Measurements from ENCODE around the gene AMFR. TPM values are rescaled to one million over a fixed set of nuclear protein-coding genes. Genes with fewer than 3 reads are reported as not detected.

Gene AMFR
- total and polyA plus RNA-seq, 7 experiments from 2014 or later = 35.7 to 83.3 (median 55.1) TPM

- Histone ChIP-seq H3K4me3 (ENCODE audit: low read length) (no peak overlapping the region), H3K36me3 (ENCODE audit: control insufficient read depth in 2 of 3, insufficient read depth in 3 of 3, low read length in 3 of 3) (peaks cover 12 to 77% (median 34%) of the 10 kb centered on the region in 3 experiments)
- POLR2A ChIA-PET = no interaction called here
Measured at GRCh38 chr16:56463153-56463552, 37.8 kb upstream of the AMFR start.

DNA sequence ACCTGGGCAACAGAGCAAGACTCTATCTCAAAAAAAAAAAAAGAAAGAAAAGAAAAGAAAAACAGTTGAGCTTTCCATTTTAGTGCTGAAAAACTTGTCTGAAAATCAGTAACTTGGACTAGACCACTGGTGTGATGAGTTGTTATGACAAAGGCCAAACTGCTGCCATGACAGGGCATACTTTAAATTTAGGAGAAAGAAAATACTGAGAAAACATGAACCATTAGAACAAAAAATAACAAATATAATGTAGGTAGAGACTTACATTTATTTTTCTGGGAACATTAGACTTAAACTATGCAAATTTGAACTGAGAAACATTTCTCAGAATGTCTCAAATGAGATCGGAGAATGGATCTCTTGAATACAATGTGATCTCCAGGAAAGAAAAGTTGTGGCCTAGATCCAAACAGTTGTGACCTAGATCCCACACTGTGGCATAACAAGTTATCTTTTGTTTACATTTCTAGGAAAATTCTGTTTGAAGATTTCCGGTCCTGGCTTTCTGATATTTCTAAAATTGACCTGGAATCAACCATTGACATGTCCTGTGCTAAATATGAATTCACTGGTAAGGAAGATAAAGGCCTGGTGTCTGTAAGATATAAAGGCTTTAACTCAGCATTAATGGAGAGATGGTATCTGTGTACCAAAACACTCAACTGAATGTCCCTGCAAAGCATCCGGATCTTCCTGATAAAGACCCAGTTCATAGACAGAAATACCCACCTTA is 36.9 kb upstream of the AMFR start:
- H3K27me3 ChIP-seq (ENCODE audit: control insufficient read depth in 2 of 2, insufficient read depth in 2 of 2, low read length in 2 of 2) = no peaks in the 10 kb centered on the region
- H3K4me1 Mint-ChIP-seq = peaks cover 0 to 14% (median 9%) of the 10 kb centered on the region in 7 donors
- H3K4me3 Mint-ChIP-seq = no peak overlapping the region
- CTCF ChIA-PET = no interaction called here
- ATAC-seq (no peak), DNase-seq (no peak)
- no peaks in the 10 kb centered on the region for H3K4me1 ChIP-seq (ENCODE audit: control insufficient read depth in 2 of 2, insufficient read depth in 2 of 2, low read length in 2 of 2)
- H3K27me3 Mint-ChIP-seq = no peaks in the 10 kb centered on the region
- H3K27ac Mint-ChIP-seq = peak overlapping the region in 3 of 9 donors; percentile 21 to 40 (median 34)
- H3K27ac ChIP-seq (ENCODE audit: low read depth, low read length) = no peak overlapping the region
- intact Hi-C loops (cut with micrococcal nuclease) = loop anchor here in 1 of 2 donors (5.0 kb wide), 1 partner anchor 35 kb away; no protein-coding TSS in a partner anchor
- no peaks in the 10 kb centered on the region for H3K9me3 ChIP-seq (ENCODE audit: control insufficient read depth in 2 of 3, low read length in 3 of 3)
- H3K36me3 Mint-ChIP-seq = peaks cover 6 to 58% (median 44%) of the 10 kb centered on the region in 5 donors
- no peak overlapping the region for H3K4me3 ChIP-seq (ENCODE audit: low read length)
- no peaks in the 10 kb centered on the region for H3K9me3 Mint-ChIP-seq
- POLR2A ChIA-PET = no interaction called here
- peaks cover 12 to 76% (median 28%) of the 10 kb centered on the region in 3 experiments for H3K36me3 ChIP-seq (ENCODE audit: control insufficient read depth in 2 of 3, insufficient read depth in 3 of 3, low read length in 3 of 3)

More at GRCh38 chr16:56463153-56463552, 37.8 kb upstream of the AMFR start:
- H3K4me1 Mint-ChIP-seq = peaks cover 0 to 9% (median 6%) of the 10 kb centered on the region in 7 donors
- no peak overlapping the region for H3K27ac Mint-ChIP-seq
- intact Hi-C loops (cut with micrococcal nuclease) = loop anchor here in 1 of 2 donors (5.0 kb wide), 1 partner anchor 34 kb away; no protein-coding TSS in a partner anchor
- H3K27me3 ChIP-seq (ENCODE audit: control insufficient read depth in 2 of 2, insufficient read depth in 2 of 2, low read length in 2 of 2) = no peaks in the 10 kb centered on the region
- CTCF ChIA-PET = no interaction called here
- H3K27me3 Mint-ChIP-seq = no peaks in the 10 kb centered on the region
- no peaks in the 10 kb centered on the region for H3K9me3 Mint-ChIP-seq
- ATAC-seq (no peak), DNase-seq (no peak)
- H3K36me3 Mint-ChIP-seq = peaks cover 6 to 52% (median 39%) of the 10 kb centered on the region in 5 donors
- H3K4me1 ChIP-seq (ENCODE audit: control insufficient read depth in 2 of 2, insufficient read depth in 2 of 2, low read length in 2 of 2) = no peaks in the 10 kb centered on the region
- no peak overlapping the region for H3K27ac ChIP-seq (ENCODE audit: low read depth, low read length)
- no peaks in the 10 kb centered on the region for H3K9me3 ChIP-seq (ENCODE audit: control insufficient read depth in 2 of 3, low read length in 3 of 3)
- H3K4me3 Mint-ChIP-seq = no peak overlapping the region

- POLR2A ChIA-PET = interaction anchor here (1.0 kb wide), 1 partner anchor 9 kb away, joined by 3 read pairs; the partner anchor contains the start of genes NUDT21 and OGFOD1
- intact Hi-C loops (cut with micrococcal nuclease) = loop anchor here in 1 of 2 donors (5.0 kb wide), 1 partner anchor 37 kb away; no protein-coding TSS in a partner anchor
- H3K36me3 ChIP-seq (ENCODE audit: control insufficient read depth in 2 of 3, insufficient read depth in 3 of 3, low read length in 3 of 3) = peaks cover 11 to 72% (median 27%) of the 10 kb centered on the region in 3 experiments
- Mint-ChIP-seq H3K4me3 (no peak overlapping the region), H3K4me1 (peaks cover 9 to 33% (median 17%) of the 10 kb centered on the region in 7 donors), H3K27ac (no peak overlapping the region), H3K9me3 (no peaks in the 10 kb centered on the region), H3K36me3 (peaks cover 10 to 61% (median 47%) of the 10 kb centered on the region in 5 donors), H3K27me3 (no peaks in the 10 kb centered on the region)
- H3K27me3 ChIP-seq (ENCODE audit: control insufficient read depth in 2 of 2, insufficient read depth in 2 of 2, low read length in 2 of 2) = no peaks in the 10 kb centered on the region
- CTCF ChIA-PET = no interaction called here
- no peak overlapping the region for H3K4me3 ChIP-seq (ENCODE audit: low read length)
- H3K4me1 ChIP-seq (ENCODE audit: control insufficient read depth in 2 of 2, insufficient read depth in 2 of 2, low read length in 2 of 2) = no peaks in the 10 kb centered on the region
- ATAC-seq = no peak
- no peaks in the 10 kb centered on the region for H3K9me3 ChIP-seq (ENCODE audit: control insufficient read depth in 2 of 3, low read length in 3 of 3)
- H3K27ac ChIP-seq (ENCODE audit: low read depth, low read length) = no peak overlapping the region
- DNase-seq = no peak
Measured at GRCh38 chr16:56460101-56460500, 34.8 kb upstream of the AMFR start.

DNA sequence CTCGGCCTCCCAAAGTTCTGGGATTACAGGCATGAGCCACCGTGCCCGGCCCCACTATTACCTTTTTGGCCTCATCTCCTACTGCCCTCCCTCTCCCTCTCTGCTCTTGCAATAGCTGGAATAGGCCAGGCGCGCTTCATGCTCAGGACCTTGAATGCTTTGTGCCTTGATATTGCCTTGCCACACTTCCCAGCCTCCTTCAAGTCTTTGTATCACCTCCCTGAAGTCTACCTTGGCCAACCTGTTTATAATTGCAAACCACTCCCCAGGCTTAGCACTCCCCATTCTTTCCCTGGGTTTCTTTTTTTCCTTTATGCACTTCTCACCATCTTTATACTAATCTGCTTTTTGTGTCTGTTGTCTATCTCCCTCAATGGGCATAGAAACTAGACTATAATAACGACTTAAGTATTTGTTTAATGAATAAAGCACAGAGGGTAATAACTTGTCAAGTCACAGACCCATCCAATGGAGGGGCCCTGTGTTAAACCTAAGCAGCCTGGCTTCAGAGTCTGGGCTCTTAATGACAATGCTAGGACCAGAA is 32.7 kb upstream of the AMFR start:
- ATAC-seq (no peak), DNase-seq (no peak)
- Histone ChIP-seq H3K4me3 (ENCODE audit: low read length) (no peak overlapping the region), H3K27ac (ENCODE audit: low read depth, low read length) (no peak overlapping the region), H3K9me3 (ENCODE audit: control insufficient read depth in 2 of 3, low read length in 3 of 3) (no peaks in the 10 kb centered on the region), H3K4me1 (ENCODE audit: control insufficient read depth in 2 of 2, insufficient read depth in 2 of 2, low read length in 2 of 2) (peaks cover 0 to 3% of the 10 kb centered on the region in 2 donors), H3K36me3 (ENCODE audit: control insufficient read depth in 2 of 3, insufficient read depth in 3 of 3, low read length in 3 of 3) (peaks cover 11 to 54% (median 26%) of the 10 kb centered on the region in 3 experiments), H3K27me3 (ENCODE audit: control insufficient read depth in 2 of 2, insufficient read depth in 2 of 2, low read length in 2 of 2) (no peaks in the 10 kb centered on the region)
- Mint-ChIP-seq H3K27me3 (no peaks in the 10 kb centered on the region), H3K4me3 (no peak overlapping the region), H3K27ac (peak overlapping the region in 2 of 9 donors; percentile 49 to 74), H3K36me3 (peaks cover 17 to 66% (median 48%) of the 10 kb centered on the region in 5 donors), H3K9me3 (no peaks in the 10 kb centered on the region), H3K4me1 (peaks cover 13 to 36% (median 27%) of the 10 kb centered on the region in 7 donors)
- ChIA-PET CTCF (no interaction called here), POLR2A (no interaction called here)
- intact Hi-C loops (cut with micrococcal nuclease) = no loop called here

DNA sequence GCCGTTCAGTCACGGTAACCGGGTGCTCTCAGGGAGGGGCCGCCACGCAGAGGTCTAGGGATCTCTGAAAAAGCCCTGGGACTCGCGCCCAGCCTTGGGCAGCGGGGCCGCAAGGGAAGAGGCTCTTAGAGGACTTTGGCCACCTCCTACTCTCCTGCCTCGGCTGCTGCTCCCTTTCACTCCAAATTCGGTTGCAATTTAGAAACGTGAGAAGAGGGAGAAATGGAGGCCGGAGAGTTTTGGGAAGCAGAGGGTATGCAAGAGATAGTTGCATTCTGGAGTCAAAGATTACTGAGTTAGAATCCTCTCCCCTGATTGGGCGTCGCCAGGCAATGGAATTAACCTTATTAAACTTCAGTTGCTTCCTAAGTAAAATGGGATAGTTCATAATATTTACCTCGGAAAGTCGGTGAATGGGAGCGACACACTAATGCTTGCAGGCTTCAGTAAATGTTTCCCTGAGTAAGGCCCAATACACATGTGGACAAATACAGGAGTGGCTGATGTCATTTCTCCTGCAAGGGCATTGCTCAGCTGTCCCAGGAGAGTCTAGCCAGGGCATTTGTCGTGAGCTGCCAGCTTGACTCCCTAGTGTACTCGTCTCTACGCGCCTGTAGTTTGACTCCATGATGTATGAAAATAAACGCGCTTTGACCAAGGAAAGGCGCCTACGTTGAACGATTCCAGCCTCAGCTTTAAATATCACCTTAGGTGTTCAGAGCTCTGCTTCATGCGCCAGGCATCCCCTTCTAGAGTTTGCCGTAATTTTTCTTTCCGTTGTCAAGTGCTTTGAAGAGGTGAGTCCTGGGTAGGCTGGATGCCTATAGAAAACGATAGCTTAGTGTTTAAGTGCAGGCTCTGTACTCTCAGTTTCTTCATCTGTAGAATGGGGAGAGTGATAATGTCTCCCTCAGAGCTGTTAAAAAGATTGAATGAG is 26.7 kb upstream of the AMFR start:
- Mint-ChIP-seq H3K36me3 (peaks cover 20 to 34% (median 25%) of the 10 kb centered on the region in 5 donors), H3K27me3 (no peaks in the 10 kb centered on the region), H3K9me3 (no peaks in the 10 kb centered on the region), H3K27ac (peak overlapping the region; percentile 92 to 98 (median 93)), H3K4me1 (peaks cover 50 to 79% (median 72%) of the 10 kb centered on the region in 7 donors), H3K4me3 (peak overlapping the region; percentile 94 to 100 (median 97))
- no peaks in the 10 kb centered on the region for H3K27me3 ChIP-seq (ENCODE audit: control insufficient read depth in 2 of 2, insufficient read depth in 2 of 2, low read length in 2 of 2)
- ATAC-seq = peak; percentile 36
- H3K36me3 ChIP-seq (ENCODE audit: control insufficient read depth in 2 of 3, insufficient read depth in 3 of 3, low read length in 3 of 3) = peaks cover 11 to 28% (median 24%) of the 10 kb centered on the region in 3 experiments
- intact Hi-C loops (cut with micrococcal nuclease) = loop anchor here (1.0 to 5.0 kb wide), 14 partner anchors 27 to 1550 kb away; partner anchors contain the start of genes AMFR (in 2 of the 2), BBS2 (in 2 of the 2), HERPUD1 (in 2 of the 2) and GNAO1 (in 1 of the 2)
- peak in 2 of 9 donors; percentile 1 to 3 for DNase-seq
- CTCF ChIA-PET = interaction anchor here (0.7 to 1.4 kb wide), 2 partner anchors 25 to 35 kb away, joined by 3 to 4 read pairs; no protein-coding TSS in a partner anchor
- POLR2A ChIA-PET = interaction anchor here (0.5 to 1.6 kb wide), 13 partner anchors 8 to 1283 kb away, joined by 3 to 5 read pairs (median 4); partner anchors contain the start of genes KATNB1, PSME3IP1 and RSPRY1
- H3K27ac ChIP-seq (ENCODE audit: low read depth, low read length) = peak overlapping the region; percentile 92
- no peaks in the 10 kb centered on the region for H3K9me3 ChIP-seq (ENCODE audit: control insufficient read depth in 2 of 3, low read length in 3 of 3)
- peak overlapping the region; percentile 96 for H3K4me3 ChIP-seq (ENCODE audit: low read length)
- peaks cover 24 to 42% of the 10 kb centered on the region in 2 donors for H3K4me1 ChIP-seq (ENCODE audit: control insufficient read depth in 2 of 2, insufficient read depth in 2 of 2, low read length in 2 of 2)
